H1 (cell line): ENCODE data around the gene SAMD9L. TPM values are rescaled to one million over a fixed set of nuclear protein-coding genes. Genes with fewer than 3 reads are reported as not detected.

ENCODE experiments used
- ASH2L ChIP-seq: fragments of 200-600, 300-600 bp; sonication (generic); IDR thresholded peaks from one replicate; pipeline ENCODE4 v1.7.1; 2017; ENCODE audit warnings: low read length
- CBX5 ChIP-seq: fragments of 300-800, 300-1000 bp; sonication (generic); IDR thresholded peaks from 2 replicates; pipeline ENCODE4 v1.7.1; 2016; ENCODE audit warnings: antibody characterized with exemption, low read length, low read depth
- CHD7 ChIP-seq: fragments of 300-600 bp; sonication (generic); IDR thresholded peaks from 2 replicates; pipeline ENCODE4 v1.7.1; 2012; ENCODE audit warnings: low read length, moderate library complexity, mild to moderate bottlenecking, inconsistent platforms; ENCODE audit not compliant: insufficient replicate concordance
- KDM4A ChIP-seq: IDR thresholded peaks from one replicate; pipeline ENCODE4 v1.7.1; 2012; ENCODE audit warnings: low read depth, mild to moderate bottlenecking, moderate library complexity, low read length, inconsistent platforms; ENCODE audit not compliant: severe bottlenecking
- KDM5A ChIP-seq: fragments of 200-600 bp; IDR thresholded peaks from 2 replicates; pipeline ENCODE4 v1.7.1; 2012; ENCODE audit warnings: mild to moderate bottlenecking, low read length, inconsistent platforms, mixed read lengths
- POU5F1 ChIP-seq: IDR thresholded peaks from 2 replicates; pipeline ENCODE4 v1.6.1; 2011; ENCODE audit warnings: low read depth, mild to moderate bottlenecking, low read length, moderate library complexity
- RFX5 ChIP-seq: IDR thresholded peaks from 2 replicates; pipeline ENCODE4 v1.6.1; 2011; ENCODE audit warnings: low read depth, low read length, improper control_type of control experiment, borderline replicate concordance
- polyA plus RNA-seq, 7 experiments: library from polyadenylated mRNA; depleted of rRNA in 3 of 7; stranded (reverse) in 5 of 7; unstranded in 2 of 7; fragments of >200 nt in 5 of 7; fragments of 200-250 nt in 2 of 7; gene quantifications; 1 replicate in 5 of 7; 2 replicates in 1 of 7; 4 replicates in 1 of 7; pipeline versions ENCODE4 v1.2.1 to v1.2.3, GENCODE V29; 2011 to 2013; ENCODE audit warnings: missing spikeins in 2 of 7, mixed read lengths in 2 of 7
- total RNA-seq: library from RNA; stranded (reverse); fragmentation: NEBNext Ultra II Directional; extraction: Animal tissue kit (Norgen Biotek cat#: 25700); gene quantifications from 2 replicates; pipeline ENCODE4 v1.2.1, GENCODE V29; 2021

SAMD9L gene
- total and polyA plus RNA-seq, 2 of the 8 experiments (the other 6 are each of a cell fraction or from before 2014, with no cell fraction given) = not detected

DNA sequence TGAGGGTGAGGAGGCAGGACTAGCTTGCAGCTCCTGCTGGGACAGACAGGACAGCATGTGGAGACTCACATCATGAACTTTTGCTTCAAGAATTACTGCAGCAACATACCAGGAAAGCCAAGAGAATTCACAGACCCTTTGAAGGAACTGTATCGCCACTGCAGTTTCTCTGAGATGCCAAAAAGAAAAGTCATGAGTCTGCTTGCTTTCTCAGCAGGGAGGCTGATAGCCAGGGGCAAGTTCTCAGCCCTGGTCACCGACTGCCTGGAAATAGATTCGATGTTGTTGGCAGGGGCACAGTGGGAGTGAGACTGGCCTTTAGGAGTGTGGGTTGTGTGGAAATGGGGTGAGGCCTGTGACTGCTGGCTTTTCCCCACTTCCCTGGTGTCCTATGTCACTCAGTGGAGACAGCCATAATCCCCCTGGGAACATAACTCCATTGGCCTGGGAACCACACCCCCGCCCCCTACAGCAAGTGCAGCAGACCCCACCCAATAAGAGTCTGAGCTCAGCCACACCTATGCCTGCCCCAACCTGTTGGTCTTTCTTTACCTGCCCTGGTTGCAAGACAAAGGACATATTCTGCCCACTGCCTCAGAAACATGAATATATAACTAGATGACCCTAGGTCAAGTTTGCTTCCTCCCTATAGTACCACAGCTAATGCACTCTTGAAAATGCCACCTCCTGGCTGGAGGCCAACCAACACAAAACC is 28.8 kb downstream of the SAMD9L start (continued):
- TF ChIP-seq CHD7 = no peak
- TF ChIP-seq KDM4A = no peak
- no peak for TF ChIP-seq KDM5A
- no peak for TF ChIP-seq POU5F1
- TF ChIP-seq CBX5 = no peak
- TF ChIP-seq ASH2L = no peak
- TF ChIP-seq RFX5 = no peak
